Measurements from ENCODE around the gene MCRS1.

- no peak for TF ChIP-seq POLR2A (IDR thresholded peaks at IDR 0.05; ENCODE audit: low read depth, low read length)
- no peak for TF ChIP-seq POLR2AphosphoS5 (IDR thresholded peaks at IDR 0.05; ENCODE audit: low read depth, low read length)
Measured at GRCh38 chr12:49552899-49553298, 15.0 kb downstream of the MCRS1 start.
